Measurements from ENCODE around the gene STARD3. TPM values are rescaled to one million over a fixed set of nuclear protein-coding genes. Genes with fewer than 3 reads are reported as not detected.

STARD3 gene
- total and polyA plus RNA-seq, 9 of the 15 experiments (the other 6 are each of a cell fraction or from before 2014, with no cell fraction given), result 0.63 to 87.0 (median 46.0) TPM

GRCh38 chr17:39677542-39678339 lies 40.8 kb downstream of the STARD3 start:
- Histone ChIP-seq H3K4me3 (no peak overlapping the region), H3K4me2 (ENCODE audit: insufficient read depth, low read length) (no peak overlapping the region), H4K20me1 (replicated peaks; ENCODE audit: control insufficient read depth, insufficient read depth, low read length) (no peaks in the 10 kb centered on the region), H3K4me1 (replicated peaks in 1 of 2; ENCODE audit: control insufficient read depth in 2 of 2, insufficient read depth in 2 of 2, low read length in 2 of 2) (peaks cover 30 to 54% of the 10 kb centered on the region in 2 experiments; a peak in 4 of 5 replicates), H2AFZ (ENCODE audit: low read depth, low read length) (no peak overlapping the region), H3K9me3 (replicated peaks; ENCODE audit: control insufficient read depth, insufficient read depth, low read depth, low read length) (no peaks in the 10 kb centered on the region), H3K9ac (ENCODE audit: insufficient read depth in 1 of 2, low read depth in 2 of 2, low read length in 2 of 2) (peak overlapping the region in 1 of 2 experiments; percentile 70; a peak in 1 of 4 replicates), H3K9me1 (ENCODE audit: control insufficient read depth, insufficient read depth, low read length) (no peaks in the 10 kb centered on the region), H3K79me2 (ENCODE audit: control insufficient read depth, insufficient read depth, low read length) (no peaks in the 10 kb centered on the region), H3K27ac (ENCODE audit: extremely low read depth, low read depth, low read length) (no peak overlapping the region), H3K36me3 (ENCODE audit: control insufficient read depth, insufficient read depth, low read length) (peaks cover 5% of the 10 kb centered on the region; the same call in 2 of the 3 replicates), H3K27me3 (ENCODE audit: control insufficient read depth in 2 of 2, insufficient read depth in 2 of 2, low read length in 2 of 2) (no peaks in the 10 kb centered on the region)
- DNase-seq (ENCODE audit: extremely low read depth in 1 of 4, low spot score in 3 of 4), result no peak
- CTCF ChIA-PET (ENCODE audit: low intra/inter-chr PET ratio), result interaction anchor here (0.6 kb wide), 1 partner anchor 206 kb away, joined by 4 read pairs; no protein-coding TSS in a partner anchor
- in situ Hi-C loops (cut with MboI), result no loop called here
- WGBS (ENCODE audit: insufficient coverage, low coverage, missing lambda C conversion rate), result 67% methylated on average over 9 of the region's 13 CpGs
- no TSS peak for BruUV-seq (replicated peaks)
- intact Hi-C loops (cut with micrococcal nuclease), result no loop called here
- no peak for FAIRE-seq
- POLR2A ChIA-PET, result interaction anchor here (0.6 to 2.2 kb wide), 4 partner anchors 10 to 56 kb away, joined by 3 to 16 read pairs (median 4); partner anchors contain the start of gene PGAP3
- TF ChIP-seq STAT5A (IDR thresholded peaks at IDR 0.05; ENCODE audit: borderline replicate concordance, low read length) (no peak), KLF16 (IDR thresholded peaks at IDR 0.05) (no peak), BCOR (IDR thresholded peaks at IDR 0.05) (0 out of 2 replicates have a peak, but pooled peaks have one; percentile 30), POLR3A (IDR thresholded peaks at IDR 0.05; ENCODE audit: borderline replicate concordance, extremely low read depth, insufficient read depth, insufficient read length) (no peak), DLX4 (CRISPR knock-in tag; IDR thresholded peaks at IDR 0.05) (no peak), RBM34 (IDR thresholded peaks at IDR 0.05; ENCODE audit: borderline replicate concordance, insufficient read depth, low read length) (no peak), NELFE (IDR thresholded peaks at IDR 0.05; ENCODE audit: insufficient read depth, insufficient read length) (no peak)
- TF ChIP-seq, protein P1, sequence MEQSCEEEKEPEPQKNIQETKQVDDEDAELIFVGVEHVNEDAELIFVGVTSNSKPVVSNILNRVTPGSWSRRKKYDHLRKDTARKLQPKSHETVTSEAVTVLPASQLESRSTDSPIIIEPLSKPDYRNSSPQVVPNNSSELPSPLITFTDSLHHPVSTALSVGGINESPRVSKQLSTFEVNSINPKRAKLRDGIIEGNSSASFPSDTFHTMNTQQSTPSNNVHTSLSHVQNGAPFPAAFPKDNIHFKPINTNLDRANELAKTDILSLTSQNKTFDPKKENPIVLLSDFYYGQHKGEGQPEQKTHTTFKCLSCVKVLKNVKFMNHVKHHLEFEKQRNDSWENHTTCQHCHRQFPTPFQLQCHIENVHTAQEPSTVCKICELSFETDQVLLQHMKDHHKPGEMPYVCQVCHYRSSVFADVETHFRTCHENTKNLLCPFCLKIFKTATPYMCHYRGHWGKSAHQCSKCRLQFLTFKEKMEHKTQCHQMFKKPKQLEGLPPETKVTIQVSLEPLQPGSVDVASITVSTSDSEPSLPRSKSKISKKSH (CRISPR knock-in tag; IDR thresholded peaks at IDR 0.05), result no peak
- no peak for ATAC-seq
